Spinal cord (tissue), 10 donors: ENCODE results near the gene SORCS1. TPM values are rescaled to one million over a fixed set of nuclear protein-coding genes. Genes with fewer than 3 reads are reported as not detected.

Experiments
- DNase-seq, 6 donors: peaks; one replicate each; pipeline versions ENCODE4 v3.0.0 to v3.0.0-alpha.2; 2013 to 2015; ENCODE audit warnings: low spot score in 6 of 6, low read depth in 4 of 6
- H3K27ac ChIP-seq: one replicate; pipeline ENCODE4 v1.5.1; 2013; ENCODE audit warnings: low read depth, low read length, control low read depth
- H3K27me3 ChIP-seq: one replicate; pipeline ENCODE4 v1.6.1; 2013; ENCODE audit warnings: low read length; ENCODE audit not compliant: control insufficient read depth, insufficient read depth
- H3K36me3 ChIP-seq: one replicate; pipeline ENCODE4 v1.6.1; 2013; ENCODE audit warnings: low read length; ENCODE audit not compliant: control insufficient read depth, insufficient read depth
- H3K4me1 ChIP-seq: one replicate; pipeline ENCODE4 v1.6.1; 2013; ENCODE audit warnings: low read length; ENCODE audit not compliant: control insufficient read depth, insufficient read depth
- H3K4me3 ChIP-seq: one replicate; pipeline ENCODE4 v1.5.1; 2013; ENCODE audit warnings: low read depth, low read length, control low read depth
- H3K9me3 ChIP-seq: one replicate; pipeline ENCODE4 v1.6.1; 2013; ENCODE audit warnings: low read length; ENCODE audit not compliant: control insufficient read depth, insufficient read depth
- WGBS: methylation state at CpG from one replicate; pipeline ENCODE4 v1.1.5; 2013; ENCODE audit warnings: missing lambda C conversion rate; ENCODE audit not compliant: insufficient coverage; 5-methylcytosine and 5-hydroxymethylcytosine counted together
- polyA plus RNA-seq, 2 donors: library from polyadenylated mRNA; unstranded; fragments of 120-200 nt; gene quantifications; one replicate each; pipeline ENCODE4 v1.2.1, GENCODE V29; 2013; ENCODE audit not compliant: insufficient read length in 2 of 2
- small RNA-seq: library from RNA; depleted of rRNA; stranded (forward); fragments of <200 nt; gene quantifications from one replicate; pipeline ENCODE3, GENCODE V24; 2014; ENCODE audit warnings: low replicate concordance
- total RNA-seq, 2 donors: library from RNA; depleted of rRNA in 1 of 2; stranded (reverse); fragments of 120-200 nt in 1 of 2; fragments of >200 nt in 1 of 2; gene quantifications; one replicate each; pipeline versions ENCODE4 v1.2.3 to v1.2.4, GENCODE V29; 2013 to 2014
- donor health status: healthy.

Gene SORCS1
- total and polyA plus RNA-seq, 4 donors, result 11.4 to 38.0 (median 19.3) TPM

DNA sequence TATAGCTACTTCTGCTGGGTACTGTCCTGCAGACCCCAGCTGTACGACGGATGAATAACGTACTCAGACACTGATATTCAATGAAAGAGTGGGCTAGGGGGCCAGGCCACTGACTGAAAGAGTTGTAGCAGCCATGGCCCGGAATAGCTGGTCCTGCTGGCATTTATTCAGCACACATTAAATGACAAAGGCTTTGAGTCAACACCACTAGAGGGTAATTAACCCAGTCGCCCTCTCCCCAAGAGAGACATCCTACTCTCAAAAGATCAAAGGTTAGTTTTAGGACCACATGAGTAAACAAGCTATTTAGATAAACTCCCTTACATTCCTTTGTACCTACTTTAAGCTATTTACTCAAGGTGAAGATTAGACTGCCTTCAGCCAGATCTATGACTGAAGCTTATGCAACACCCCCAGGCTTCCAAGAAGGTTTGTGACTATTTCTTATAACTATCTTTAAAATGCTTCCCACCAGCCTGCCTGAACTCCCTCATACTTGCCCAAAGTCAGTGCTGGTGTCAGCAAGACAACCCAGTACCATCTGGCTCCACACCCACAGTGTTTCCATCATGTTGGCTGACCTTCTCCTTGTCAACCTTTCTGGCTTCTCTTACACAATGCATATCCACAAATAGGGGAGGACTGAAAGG, 629.1 kb downstream of the SORCS1 start:
- Histone ChIP-seq H3K36me3 (no peaks in the 10 kb centered on the region), H3K27ac (no peak overlapping the region), H3K4me3 (no peak overlapping the region), H3K4me1 (no peaks in the 10 kb centered on the region), H3K9me3 (no peaks in the 10 kb centered on the region), H3K27me3 (no peaks in the 10 kb centered on the region)
- no peak for DNase-seq
- WGBS, result 62% methylated on average over 4 of the region's 5 CpGs

DNA sequence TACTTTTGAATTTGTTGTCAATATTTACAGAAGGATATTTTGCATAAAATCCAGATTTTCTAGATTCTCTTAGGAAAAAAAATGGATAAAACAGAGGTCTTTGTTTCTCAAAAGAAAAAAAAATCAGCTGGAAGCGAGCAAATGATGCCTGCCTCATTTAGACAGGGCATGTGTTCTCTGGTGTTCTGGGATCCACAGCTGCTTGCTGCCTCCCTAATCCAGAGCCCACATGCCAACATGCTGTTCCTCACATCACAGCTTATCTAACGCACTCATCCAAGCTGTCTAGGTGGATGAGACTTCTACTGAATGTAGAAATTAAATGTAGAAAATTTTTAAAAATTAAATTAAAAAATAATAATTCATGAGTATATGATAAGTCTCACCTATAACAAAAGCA, 630.1 kb downstream of the SORCS1 start:
- Histone ChIP-seq H3K36me3 (no peaks in the 10 kb centered on the region), H3K9me3 (no peaks in the 10 kb centered on the region), H3K4me1 (no peaks in the 10 kb centered on the region), H3K27ac (no peak overlapping the region), H3K27me3 (no peaks in the 10 kb centered on the region), H3K4me3 (no peak overlapping the region)
- no CpG with 5 or more reads among the region's 2 CpGs for WGBS
- peak in 1 of 6 donors; percentile 20 for DNase-seq

- no peaks in the 10 kb centered on the region for H3K4me1 ChIP-seq
- no peaks in the 10 kb centered on the region for H3K27me3 ChIP-seq
- H3K36me3 ChIP-seq, result no peaks in the 10 kb centered on the region
- 100% methylated on average over 1 of the region's 2 CpGs for WGBS
- H3K27ac ChIP-seq, result no peak overlapping the region
- DNase-seq, result no peak
- no peaks in the 10 kb centered on the region for H3K9me3 ChIP-seq
- H3K4me3 ChIP-seq, result no peak overlapping the region
Measured at GRCh38 chr10:106528702-106529101, 635.8 kb downstream of the SORCS1 start.

DNA sequence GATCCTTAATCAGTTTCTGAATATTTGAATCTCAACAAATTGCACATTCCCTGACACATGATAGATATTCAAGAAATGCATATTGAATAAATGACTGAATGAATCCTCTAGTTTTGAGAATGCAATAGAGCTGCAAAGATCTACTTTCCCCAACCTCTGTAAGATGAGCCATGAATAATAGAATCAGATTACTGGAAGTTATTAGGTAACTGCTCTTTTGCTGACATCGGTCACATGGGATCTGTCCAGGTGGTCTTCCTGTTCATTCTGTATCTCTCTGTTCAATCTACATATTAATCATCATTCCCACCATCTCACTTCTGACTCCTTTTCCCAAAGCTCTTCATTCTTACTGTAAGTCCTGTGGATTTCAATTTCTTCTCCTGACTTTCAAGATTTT, 638.7 kb downstream of the SORCS1 start:
- H3K4me3 ChIP-seq, result no peak overlapping the region
- H3K27ac ChIP-seq, result no peak overlapping the region
- H3K36me3 ChIP-seq, result no peaks in the 10 kb centered on the region
- H3K27me3 ChIP-seq, result no peaks in the 10 kb centered on the region
- H3K4me1 ChIP-seq, result no peaks in the 10 kb centered on the region
- DNase-seq, result no peak
- no peaks in the 10 kb centered on the region for H3K9me3 ChIP-seq
- WGBS, result 100% methylated on average over 1 of the region's 1 CpG

Small RNA genes within 50 kb of the gene (small RNA-seq; reads per million reads assigned to genes)
- 0.22 reads per million, percentile 11 among the genes with 10 or more reads in this experiment for gene RNA5SP325
